ENCODE results near the gene CWC27. TPM values are rescaled to one million over a fixed set of nuclear protein-coding genes. Genes with fewer than 3 reads are reported as not detected.

The CWC27 gene
- polyA plus RNA-seq, 1 experiment, result 7.5 TPM

GRCh38 chr5:65043843-65044359 lies 275.2 kb downstream of the CWC27 start:
- ChIA-PET CTCF (interaction anchor here (1.0 kb wide), 1 partner anchor 18 kb away, joined by 3 read pairs; no protein-coding TSS in a partner anchor), POLR2A (no interaction called here)
- TF ChIP-seq CTCF (IDR thresholded peaks at IDR 0.05; ENCODE audit: insufficient read depth, low read depth, low read length), result no peak
- Histone ChIP-seq H3K36me3 (ENCODE audit: control insufficient read depth, insufficient read depth, low read length) (no peaks in the 10 kb centered on the region), H3K4me3 (ENCODE audit: low read depth, low read length) (no peak overlapping the region), H3K27me3 (ENCODE audit: control insufficient read depth, insufficient read depth, low read length) (no peaks in the 10 kb centered on the region)
- DNase-seq (ENCODE audit: low read depth), result no peak

- TF ChIP-seq CTCF (IDR thresholded peaks at IDR 0.05; ENCODE audit: insufficient read depth, low read depth, low read length), result no peak
- CTCF ChIA-PET, result interaction anchor here (0.9 kb wide), 1 partner anchor 16 kb away, joined by 3 read pairs; no protein-coding TSS in a partner anchor
- no peak overlapping the region for H3K4me3 ChIP-seq (ENCODE audit: low read depth, low read length)
- no peaks in the 10 kb centered on the region for H3K27me3 ChIP-seq (ENCODE audit: control insufficient read depth, insufficient read depth, low read length)
- no peak for DNase-seq (ENCODE audit: low read depth)
- H3K36me3 ChIP-seq (ENCODE audit: control insufficient read depth, insufficient read depth, low read length), result no peaks in the 10 kb centered on the region
- POLR2A ChIA-PET, result no interaction called here
Observed at GRCh38 chr5:65047225-65047624, 278.5 kb downstream of the CWC27 start.

GRCh38 chr5:65047948-65048690 lies 279.4 kb downstream of the CWC27 start:
- Histone ChIP-seq H3K4me3 (ENCODE audit: low read depth, low read length) (no peak overlapping the region), H3K36me3 (ENCODE audit: control insufficient read depth, insufficient read depth, low read length) (no peaks in the 10 kb centered on the region), H3K27me3 (ENCODE audit: control insufficient read depth, insufficient read depth, low read length) (no peaks in the 10 kb centered on the region)
- DNase-seq (ENCODE audit: low read depth), result no peak
- POLR2A ChIA-PET, result no interaction called here
- no peak for TF ChIP-seq CTCF (IDR thresholded peaks at IDR 0.05; ENCODE audit: insufficient read depth, low read depth, low read length)
- CTCF ChIA-PET, result interaction anchor here (0.9 kb wide), 1 partner anchor 12 kb away, joined by 3 read pairs; no protein-coding TSS in a partner anchor

GRCh38 chr5:65050140-65050539 lies 281.4 kb downstream of the CWC27 start:
- Histone ChIP-seq H3K4me3 (ENCODE audit: low read depth, low read length) (no peak overlapping the region), H3K36me3 (ENCODE audit: control insufficient read depth, insufficient read depth, low read length) (no peaks in the 10 kb centered on the region), H3K27me3 (ENCODE audit: control insufficient read depth, insufficient read depth, low read length) (no peaks in the 10 kb centered on the region)
- CTCF ChIA-PET, result no interaction called here
- DNase-seq (ENCODE audit: low read depth), result no peak
- no peak for TF ChIP-seq CTCF (IDR thresholded peaks at IDR 0.05; ENCODE audit: insufficient read depth, low read depth, low read length)
- POLR2A ChIA-PET, result no interaction called here

- TF ChIP-seq CTCF (IDR thresholded peaks at IDR 0.05; ENCODE audit: insufficient read depth, low read depth, low read length), result no peak
- DNase-seq (ENCODE audit: low read depth), result no peak
- CTCF ChIA-PET, result no interaction called here
- Histone ChIP-seq H3K4me3 (ENCODE audit: low read depth, low read length) (no peak overlapping the region), H3K27me3 (ENCODE audit: control insufficient read depth, insufficient read depth, low read length) (no peaks in the 10 kb centered on the region), H3K36me3 (ENCODE audit: control insufficient read depth, insufficient read depth, low read length) (no peaks in the 10 kb centered on the region)
- POLR2A ChIA-PET, result no interaction called here
Observed at GRCh38 chr5:65050826-65051498, 282.2 kb downstream of the CWC27 start.

All from BJ (cell line).